Endodermal cell (in vitro differentiated cells): ENCODE measurements around the gene CKMT1A. TPM values are rescaled to one million over a fixed set of nuclear protein-coding genes. Genes with fewer than 3 reads are reported as not detected.
"Not testable (repeated sequence)": the region's sequence is repeated elsewhere in the genome, so short reads cannot be mapped to it uniquely, and the experiment has no call there.

Experiments used
- DNase-seq: peaks from one replicate; pipeline ENCODE4 v3.0.0-alpha.2; 2017
- H3K27ac ChIP-seq: 2 replicates; pipeline ENCODE4 v1.5.1; 2013; ENCODE audit warnings: mild to moderate bottlenecking, low read depth, low read length, moderate library complexity
- H3K27me3 ChIP-seq: 2 replicates; pipeline ENCODE4 v1.6.1; 2013; ENCODE audit warnings: mild to moderate bottlenecking, low read length, moderate library complexity; ENCODE audit not compliant: insufficient read depth, control insufficient read depth, poor library complexity, severe bottlenecking
- H3K36me3 ChIP-seq: 2 replicates; pipeline ENCODE4 v1.7.0; 2013; ENCODE audit warnings: mild to moderate bottlenecking, low read length, moderate library complexity; ENCODE audit not compliant: control insufficient read depth, insufficient read depth
- H3K4me1 ChIP-seq: one replicate; pipeline ENCODE4 v1.7.0; 2013; ENCODE audit warnings: low read length; ENCODE audit not compliant: control insufficient read depth, insufficient read depth
- H3K4me3 ChIP-seq: 2 replicates; pipeline ENCODE4 v1.5.1; 2013; ENCODE audit warnings: mild to moderate bottlenecking, low read length, moderate library complexity
- H3K9ac ChIP-seq: 2 replicates; pipeline ENCODE4 v1.6.1; 2013; ENCODE audit warnings: mild to moderate bottlenecking, low read length, moderate library complexity; ENCODE audit not compliant: poor library complexity, severe bottlenecking; ENCODE audit errors: extremely low read depth
- H3K9me3 ChIP-seq: 2 replicates; pipeline ENCODE4 v1.6.1; 2013; ENCODE audit warnings: mild to moderate bottlenecking, low read length, moderate library complexity; ENCODE audit not compliant: control insufficient read depth
- H3K27ac Mint-ChIP-seq: 2 replicates; pipeline ENCODE4 v1.8.0; 2020; ENCODE audit warnings: mixed read lengths
- H3K27me3 Mint-ChIP-seq: 2 replicates; pipeline ENCODE4 v1.8.0; 2021; ENCODE audit warnings: mild to moderate bottlenecking, mixed read lengths; ENCODE audit not compliant: insufficient read depth
- H3K36me3 Mint-ChIP-seq: 2 replicates; pipeline ENCODE4 v1.8.0; 2020; ENCODE audit warnings: low read depth, mixed read lengths
- H3K4me1 Mint-ChIP-seq: 2 replicates; pipeline ENCODE4 v1.8.0; 2020; ENCODE audit warnings: mixed read lengths
- H3K4me3 Mint-ChIP-seq: 2 replicates; pipeline ENCODE4 v1.8.0; 2020; ENCODE audit warnings: mild to moderate bottlenecking, moderate library complexity, mixed read lengths
- H3K9me3 Mint-ChIP-seq: 2 replicates; pipeline ENCODE4 v1.8.0; 2020; ENCODE audit warnings: mild to moderate bottlenecking, mixed read lengths
- CTCF ChIP-seq: fragments of 200-600 bp; sonication (generic); conservative IDR thresholded peaks from 2 replicates; pipeline ENCODE4 v1.5.0; 2021; ENCODE audit warnings: antibody characterized with exemption, mild to moderate bottlenecking
- WGBS, 2 experiments: methylation state at CpG; one replicate each; pipeline versions ENCODE4 v1.1.5 to v1.1.7; 2013; ENCODE audit warnings: missing lambda C conversion rate in 2 of 2, mixed read lengths in 1 of 2; ENCODE audit not compliant: insufficient coverage in 1 of 2, insufficient read length in 1 of 2; 5-methylcytosine and 5-hydroxymethylcytosine counted together
- total RNA-seq, 2 donors: library from RNA; stranded (reverse); fragmentation: NEBNext Ultra II Directional in 1 of 2; extraction: Animal tissue kit (Norgen Biotek cat#: 25700) in 1 of 2; gene quantifications; 2 replicates in 1 of 2; 3 replicates in 1 of 2; pipeline ENCODE4 v1.2.1, GENCODE V29; 2021

CKMT1A gene
- total RNA-seq, 2 donors from 2014 or later: 0.55 to 4.4 TPM

GRCh38 chr15:43723151-43723550 lies 29.5 kb downstream of the CKMT1A start:
- H3K4me1 Mint-ChIP-seq: no peaks in the 10 kb centered on the region
- Histone ChIP-seq H3K9me3 (no peaks in the 10 kb centered on the region), H3K27me3 (no peaks in the 10 kb centered on the region), H3K27ac (no peak overlapping the region), H3K4me1 (no peaks in the 10 kb centered on the region), H3K36me3 (no peaks in the 10 kb centered on the region), H3K4me3 (no peak overlapping the region), H3K9ac (no peak overlapping the region)
- WGBS, 2 experiments: 77 to 85% methylated on average over 4 of the region's 4 CpGs
- H3K27ac Mint-ChIP-seq: no peak overlapping the region
- no peak for TF ChIP-seq CTCF
- no peaks in the 10 kb centered on the region for H3K36me3 Mint-ChIP-seq
- peaks cover 17% of the 10 kb centered on the region for H3K27me3 Mint-ChIP-seq
- H3K9me3 Mint-ChIP-seq: no peaks in the 10 kb centered on the region
- no peak for DNase-seq
- no peak overlapping the region for H3K4me3 Mint-ChIP-seq

- not testable (repeated sequence) for H3K36me3 Mint-ChIP-seq, H3K27me3 ChIP-seq, H3K9ac ChIP-seq, H3K4me3 Mint-ChIP-seq, H3K4me3 ChIP-seq, H3K36me3 ChIP-seq, H3K9me3 ChIP-seq, H3K27ac ChIP-seq, H3K4me1 Mint-ChIP-seq, DNase-seq, H3K27ac Mint-ChIP-seq, H3K4me1 ChIP-seq, H3K9me3 Mint-ChIP-seq
- H3K27me3 Mint-ChIP-seq: peaks cover 16% of the 10 kb centered on the region
- WGBS, 2 experiments: 94 to 100% methylated on average over 1 of the region's 1 CpG
These were observed 32.6 kb downstream of the CKMT1A start for GRCh38 chr15:43726306-43726705.

- H3K9me3 ChIP-seq, H3K36me3 Mint-ChIP-seq, H3K27me3 ChIP-seq, H3K27ac ChIP-seq, H3K27ac Mint-ChIP-seq, H3K27me3 Mint-ChIP-seq, H3K9ac ChIP-seq, H3K4me3 Mint-ChIP-seq, H3K4me1 ChIP-seq, DNase-seq, H3K36me3 ChIP-seq, H3K9me3 Mint-ChIP-seq, H3K4me3 ChIP-seq, H3K4me1 Mint-ChIP-seq: not testable (repeated sequence)
- 89% methylated on average over 1 of the region's 1 CpG; no CpG with 5 or more reads in 1 of the 2 experiments for WGBS, 2 experiments
These were observed 34.5 kb downstream of the CKMT1A start for GRCh38 chr15:43728053-43728725.

GRCh38 chr15:43735416-43735815 lies 41.8 kb downstream of the CKMT1A start:
- no peaks in the 10 kb centered on the region for H3K36me3 ChIP-seq
- no peak overlapping the region for H3K4me3 Mint-ChIP-seq
- DNase-seq: no peak
- no peak overlapping the region for H3K9ac ChIP-seq
- H3K27ac ChIP-seq: no peak overlapping the region
- WGBS, 2 experiments: 86 to 98% methylated on average over 3 to 6 of the region's 6 CpGs
- no peak overlapping the region for H3K4me3 ChIP-seq
- H3K27me3 ChIP-seq: no peaks in the 10 kb centered on the region
- no peak overlapping the region for H3K27ac Mint-ChIP-seq
- no peaks in the 10 kb centered on the region for H3K27me3 Mint-ChIP-seq
- H3K4me1 ChIP-seq: no peaks in the 10 kb centered on the region
- H3K9me3 Mint-ChIP-seq: no peaks in the 10 kb centered on the region
- no peaks in the 10 kb centered on the region for H3K9me3 ChIP-seq
- no peaks in the 10 kb centered on the region for H3K4me1 Mint-ChIP-seq
- no peak for TF ChIP-seq CTCF
- H3K36me3 Mint-ChIP-seq: no peaks in the 10 kb centered on the region
